HG02870 (cell line): ENCODE data around the gene SERPINB1.
"Not testable (repeated sequence)": the region's sequence is repeated elsewhere in the genome, so short reads cannot be mapped to it uniquely, and the experiment has no call there.

Source experiments
- ATAC-seq: cut with Tn5 transposase; IDR thresholded peaks from one replicate; pipeline ENCODE4 v1.9.1; 2021; ENCODE audit warnings: mild to moderate bottlenecking, moderate library complexity; ENCODE audit not compliant: unreplicated experiment

The SERPINB1 gene

GRCh38 chr6:2841264-2842138, at the start of gene SERPINB1:
Gene SERPINB1 (minus strand): TSS chr6:2841863. CDS start chr6:2840586, 1,277 bp downstream.
- peak; percentile 58 for ATAC-seq

- no peak for ATAC-seq
Observed at GRCh38 chr6:2890976-2891767, 49.5 kb upstream of the SERPINB1 start.

- no peak for ATAC-seq
Observed at GRCh38 chr6:2885967-2886735, 44.5 kb upstream of the SERPINB1 start.

GRCh38 chr6:2884804-2885203, 43.1 kb upstream of the SERPINB1 start:
- ATAC-seq, result no peak

- no peak for ATAC-seq
Observed at GRCh38 chr6:2883673-2884072, 42.0 kb upstream of the SERPINB1 start.

- ATAC-seq, result no peak
Observed at GRCh38 chr6:2881423-2881822, 39.8 kb upstream of the SERPINB1 start.

- ATAC-seq, result not testable (repeated sequence)
Observed at GRCh38 chr6:2880156-2880555, 38.5 kb upstream of the SERPINB1 start.

GRCh38 chr6:2877960-2878359, 36.3 kb upstream of the SERPINB1 start:
- no peak for ATAC-seq

- ATAC-seq, result no peak
Observed at GRCh38 chr6:2877057-2877882, 35.6 kb upstream of the SERPINB1 start.

- no peak for ATAC-seq
Observed at GRCh38 chr6:2876210-2877056, 34.8 kb upstream of the SERPINB1 start.

- no peak for ATAC-seq
Observed at GRCh38 chr6:2875359-2876191, 33.9 kb upstream of the SERPINB1 start.

GRCh38 chr6:2873643-2874042, 32.0 kb upstream of the SERPINB1 start:
- no peak for ATAC-seq

GRCh38 chr6:2872423-2873358, 31.0 kb upstream of the SERPINB1 start:
- ATAC-seq, result no peak

GRCh38 chr6:2871953-2872352, 30.3 kb upstream of the SERPINB1 start:
- ATAC-seq, result no peak

- no peak for ATAC-seq
Observed at GRCh38 chr6:2871102-2871501, 29.4 kb upstream of the SERPINB1 start.

GRCh38 chr6:2870046-2870636, 28.5 kb upstream of the SERPINB1 start:
- no peak for ATAC-seq

GRCh38 chr6:2868637-2869036, 27.0 kb upstream of the SERPINB1 start:
- no peak for ATAC-seq
